C4-2B (cell line): ENCODE data around the gene EPHB3.

ENCODE experiments used
- H3K27ac ChIP-seq: fragments of 450-650 bp; 2 replicates; pipeline ENCODE4 v1.5.1; 2017
- CTCF ChIP-seq: fragments of 450-650 bp; conservative IDR thresholded peaks from 2 replicates; pipeline ENCODE4 v1.5.1; 2017; ENCODE audit warnings: mild to moderate bottlenecking
- ZFX ChIP-seq: fragments of 450-650 bp; IDR thresholded peaks from 2 replicates; pipeline ENCODE4 v1.6.1; 2017

Gene EPHB3

GRCh38 chr3:184552863-184553262 is 8.7 kb upstream of the EPHB3 start:
- no peak for TF ChIP-seq ZFX
- TF ChIP-seq CTCF = no peak
- no peak overlapping the region for H3K27ac ChIP-seq

- H3K27ac ChIP-seq = no peak overlapping the region
Observed at GRCh38 chr3:184553385-184553784, 8.2 kb upstream of the EPHB3 start.

GRCh38 chr3:184554461-184554860 is 7.1 kb upstream of the EPHB3 start:
- no peak overlapping the region for H3K27ac ChIP-seq
- TF ChIP-seq ZFX = no peak
- no peak for TF ChIP-seq CTCF

More at GRCh38 chr3:184553385-184553784, 8.2 kb upstream of the EPHB3 start:
- TF ChIP-seq ZFX (no peak), CTCF (no peak)

GRCh38 chr3:184556582-184557347 is 4.8 kb upstream of the EPHB3 start:
- no peak for TF ChIP-seq CTCF
- no peak for TF ChIP-seq ZFX
- H3K27ac ChIP-seq = no peak overlapping the region

- TF ChIP-seq ZFX (no peak), CTCF (no peak)
- H3K27ac ChIP-seq = no peak overlapping the region
Observed at GRCh38 chr3:184557348-184557950, 4.1 kb upstream of the EPHB3 start.

- TF ChIP-seq CTCF (no peak), ZFX (no peak)
- H3K27ac ChIP-seq = peak overlapping the region; percentile 42
Observed at GRCh38 chr3:184558726-184559125, 2.9 kb upstream of the EPHB3 start.

GRCh38 chr3:184559336-184559735 is 2.2 kb upstream of the EPHB3 start:
- H3K27ac ChIP-seq = peak overlapping the region; percentile 42
- TF ChIP-seq CTCF = no peak
- TF ChIP-seq ZFX = no peak
